PC-3 (cell line): ENCODE measurements around the gene SERAC1. TPM values are rescaled to one million over a fixed set of nuclear protein-coding genes. Genes with fewer than 3 reads are reported as not detected.
A peak's percentile ranks its signal among the peaks of the same experiment; 100 is the strongest.

Experiments
- ATAC-seq: fragments of 200-7000 bp; cut with Tn5 transposase; 2 replicates; pipeline ENCODE4 v1.9.1; 2020; ENCODE audit warnings: mild to moderate bottlenecking, moderate library complexity
- BruUV-seq: library from RNA; stranded (reverse); fragments of 400-500 nt; replicated peaks from 2 replicates; lab custom pipeline; 2021; lab: Mats Ljungman, UMichigan
- CTCF ChIA-PET: fragments of 300-600 bp; sonication (Branson Sonifier 250); formaldehyde crosslinking; loops from one replicate; lab custom pipeline; 2022; ENCODE audit warnings: antibody characterized with exemption; lab: Charles Lee
- POLR2A ChIA-PET: fragments of 300-600 bp; sonication (Branson Sonifier 250); formaldehyde crosslinking; loops from one replicate; lab custom pipeline; 2022; ENCODE audit warnings: antibody characterized with exemption; ENCODE audit not compliant: unreplicated experiment; lab: Charles Lee
- DNase-seq: peaks from one replicate; pipeline ENCODE4 v3.0.0-alpha.2; 2015
- H2AFZ ChIP-seq: fragments of 300-600 bp; sonication (generic); 2 replicates; pipeline ENCODE4 v1.6.0; 2016; ENCODE audit warnings: antibody characterized with exemption, low read length
- H3F3A ChIP-seq: fragments of 300-600 bp; sonication (generic); one replicate; pipeline ENCODE4 v1.6.0; 2017; ENCODE audit warnings: antibody characterized with exemption, low read length, control low read depth, mild to moderate bottlenecking; ENCODE audit not compliant: unreplicated experiment
- H3K27ac ChIP-seq: fragments of 300-600 bp; sonication (generic); 2 replicates; pipeline ENCODE4 v1.5.1; 2016; ENCODE audit warnings: mild to moderate bottlenecking, low read length
- H3K27me3 ChIP-seq: fragments of 300-600 bp; sonication (generic); 2 replicates; pipeline ENCODE4 v1.6.1; 2016; ENCODE audit warnings: low read length, mixed read lengths
- H3K36me3 ChIP-seq: fragments of 300-600 bp; sonication (generic); 2 replicates; pipeline ENCODE4 v1.6.1; 2016; ENCODE audit warnings: low read depth, mixed run types, low read length, mixed read lengths
- H3K4me1 ChIP-seq: fragments of 300-600 bp; sonication (generic); 2 replicates; pipeline ENCODE4 v1.5.1; 2016; ENCODE audit warnings: low read length; ENCODE audit not compliant: insufficient read depth
- H3K4me2 ChIP-seq: fragments of 300-600 bp; sonication (generic); 2 replicates; pipeline ENCODE4 v1.6.0; 2016; ENCODE audit warnings: low read length
- H3K4me3 ChIP-seq: fragments of 300-600 bp; sonication (generic); 2 replicates; pipeline ENCODE4 v1.5.1; 2016; ENCODE audit warnings: mild to moderate bottlenecking, low read length, mixed read lengths
- H3K79me2 ChIP-seq: fragments of 300-600 bp; sonication (generic); 2 replicates; pipeline ENCODE4 v1.6.1; 2017; ENCODE audit warnings: low read length, mixed read lengths
- H3K9ac ChIP-seq: fragments of 300-600 bp; sonication (generic); 2 replicates; pipeline ENCODE4 v1.6.0; 2016; ENCODE audit warnings: mild to moderate bottlenecking, low read length
- H3K9me2 ChIP-seq: fragments of 300-600 bp; sonication (generic); replicated peaks from 2 replicates; pipeline ENCODE4 v1.6.1; 2016; ENCODE audit warnings: mixed run types, low read length, mixed read lengths
- H3K9me3 ChIP-seq: fragments of 300-600 bp; sonication (generic); 2 replicates; pipeline ENCODE4 v1.6.1; 2016; ENCODE audit warnings: low read length, mixed read lengths
- H4K20me1 ChIP-seq: fragments of 300-600 bp; sonication (generic); 2 replicates; pipeline ENCODE4 v1.6.1; 2016; ENCODE audit warnings: low read length, mixed read lengths
- CTCF ChIP-seq: fragments of 300-600 bp; sonication (generic); conservative IDR thresholded peaks from 2 replicates; pipeline ENCODE4 v1.5.1; 2017; ENCODE audit warnings: antibody characterized with exemption, low read depth, mild to moderate bottlenecking, low read length
- EZH2 ChIP-seq: fragments of 300-600 bp; sonication (generic); IDR thresholded peaks from one replicate; pipeline ENCODE4 v1.6.1; 2017; ENCODE audit warnings: antibody characterized with exemption, mild to moderate bottlenecking, low read length; ENCODE audit not compliant: unreplicated experiment
- EZH2phosphoT487 ChIP-seq: fragments of 300-600 bp; sonication (generic); IDR thresholded peaks from 2 replicates; pipeline ENCODE4 v1.6.1; 2018; ENCODE audit warnings: mild to moderate bottlenecking, antibody characterized with exemption, low read length, borderline replicate concordance
- intact Hi-C: fragments of 100-400 bp; cut with micrococcal nuclease; formaldehyde crosslinking; loops from 2 replicates; pipeline ENCODE4 v1.9.0; 2023
- total RNA-seq: library from RNA; depleted of rRNA; stranded (reverse); fragments of >200 nt; gene quantifications from 2 replicates; pipeline ENCODE4 v1.2.3, GENCODE V29; 2014

SERAC1 gene
- total RNA-seq, 1 experiment from 2014 or later, result 3.9 TPM

- ATAC-seq (peak; percentile 35), DNase-seq (peak; percentile 71)
- ChIA-PET CTCF (interaction anchor here (1.0 to 1.2 kb wide), 2 partner anchors 12 to 87 kb away, joined by 3 to 4 read pairs; no protein-coding TSS in a partner anchor), POLR2A (interaction anchor here (0.5 to 0.7 kb wide), 3 partner anchors 13 to 914 kb away, joined by 3 to 9 read pairs (median 5); no protein-coding TSS in a partner anchor)
- Histone ChIP-seq H3K4me2 (peak overlapping the region; percentile 59), H4K20me1 (no peaks in the 10 kb centered on the region), H3F3A (peaks cover 6% of the 10 kb centered on the region), H3K4me1 (peaks cover 46% of the 10 kb centered on the region), H2AFZ (no peak overlapping the region), H3K27me3 (no peaks in the 10 kb centered on the region), H3K9ac (peak overlapping the region; percentile 83), H3K4me3 (peak overlapping the region; percentile 6; the same call in 1 of the 2 replicates), H3K36me3 (0 out of 2 replicates have a peak, but pooled peaks cover 4% of the 10 kb centered on the region), H3K79me2 (no peaks in the 10 kb centered on the region), H3K9me2 (no peaks in the 10 kb centered on the region), H3K9me3 (no peaks in the 10 kb centered on the region), H3K27ac (peak overlapping the region; percentile 98)
- intact Hi-C loops, result loop anchor here (1.0 to 5.0 kb wide), 4 partner anchors 12 to 87 kb away; no protein-coding TSS in a partner anchor
- TF ChIP-seq EZH2 (no peak), CTCF (no peak), EZH2phosphoT487 (no peak)
- no TSS peak for BruUV-seq
Observed at GRCh38 chr6:158069800-158070195, 98.3 kb downstream of the SERAC1 start.

GRCh38 chr6:158068893-158069799 is 98.9 kb downstream of the SERAC1 start:
- Histone ChIP-seq H2AFZ (no peak overlapping the region), H3K4me3 (peak overlapping the region; percentile 6; the same call in 1 of the 2 replicates), H3K9me2 (no peaks in the 10 kb centered on the region), H3K36me3 (0 out of 2 replicates have a peak, but pooled peaks cover 4% of the 10 kb centered on the region), H4K20me1 (no peaks in the 10 kb centered on the region), H3K79me2 (no peaks in the 10 kb centered on the region), H3K9ac (peak overlapping the region; percentile 83), H3F3A (peaks cover 6% of the 10 kb centered on the region), H3K27me3 (no peaks in the 10 kb centered on the region), H3K9me3 (no peaks in the 10 kb centered on the region), H3K27ac (peak overlapping the region; percentile 98), H3K4me1 (peaks cover 46% of the 10 kb centered on the region), H3K4me2 (peak overlapping the region; percentile 59)
- POLR2A ChIA-PET, result interaction anchor here (0.5 to 0.7 kb wide), 4 partner anchors 12 to 913 kb away, joined by 3 to 9 read pairs (median 4); no protein-coding TSS in a partner anchor
- intact Hi-C loops, result loop anchor here (1.0 to 5.0 kb wide), 4 partner anchors 12 to 87 kb away; no protein-coding TSS in a partner anchor
- TF ChIP-seq CTCF (no peak), EZH2 (no peak), EZH2phosphoT487 (no peak)
- DNase-seq (peak; percentile 81), ATAC-seq (peak; percentile 76)
- BruUV-seq, result TSS peak; percentile 80
- CTCF ChIA-PET, result interaction anchor here (1.0 to 1.2 kb wide), 2 partner anchors 12 to 86 kb away, joined by 3 to 4 read pairs; no protein-coding TSS in a partner anchor
